NCI-H187 (cell line): ENCODE results near the gene TMEM242.

Source experiments
- DNase-seq, 2 experiments: peaks; one replicate each; lab custom pipeline; 2025; lab: John Stamatoyannopoulos, UW

The TMEM242 gene

GRCh38 chr6:157270308-157270707 lies 53.0 kb downstream of the TMEM242 start:
- no peak for DNase-seq

GRCh38 chr6:157269261-157269794 lies 54.0 kb downstream of the TMEM242 start:
- no peak for DNase-seq

DNA sequence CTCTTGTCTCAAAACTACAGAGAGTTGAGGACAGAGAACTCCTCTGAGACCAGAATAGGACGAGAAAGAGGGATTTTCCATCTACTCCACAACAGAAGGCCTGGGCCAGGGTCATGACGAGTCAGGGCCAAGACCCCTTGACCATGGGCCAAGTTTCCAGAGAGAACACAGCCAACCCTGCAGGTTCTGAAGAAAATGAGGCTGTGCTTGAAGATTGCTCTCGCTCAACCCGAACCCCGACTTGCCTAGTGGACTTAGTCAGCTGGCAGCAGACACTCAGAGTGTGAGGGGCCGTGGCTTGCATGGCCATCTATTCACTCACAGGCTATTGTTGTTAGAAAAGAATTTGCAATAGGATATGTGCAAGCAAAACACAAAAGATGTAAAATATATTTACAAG lies 54.5 kb downstream of the TMEM242 start:
- no peak for DNase-seq

GRCh38 chr6:157268396-157268795 lies 54.9 kb downstream of the TMEM242 start:
- DNase-seq, result no peak

DNA sequence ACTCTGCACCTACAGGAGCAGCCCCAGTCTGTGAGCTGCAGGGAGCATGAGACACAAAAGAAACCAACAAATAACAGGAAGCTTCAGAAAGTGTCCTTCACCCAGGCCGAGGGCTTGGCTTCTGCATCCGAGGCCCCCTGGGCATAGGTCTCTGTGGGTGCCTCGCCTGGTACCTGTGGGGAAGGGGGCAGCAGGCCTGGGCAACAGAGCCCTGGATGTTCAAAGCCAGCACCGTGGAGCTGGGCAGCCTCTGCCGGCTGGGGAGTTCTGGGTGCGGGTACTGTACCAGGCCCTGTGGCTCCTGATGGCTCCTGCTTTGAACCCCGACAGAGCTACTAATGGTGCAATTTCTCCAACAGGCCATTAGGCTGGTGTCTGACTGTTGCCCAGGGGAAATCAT lies 55.7 kb downstream of the TMEM242 start:
- DNase-seq, result no peak

- DNase-seq, result no peak
Observed at GRCh38 chr6:157267109-157267611, 56.2 kb downstream of the TMEM242 start.

GRCh38 chr6:157266274-157267101 lies 56.8 kb downstream of the TMEM242 start:
- DNase-seq, result no peak

DNA sequence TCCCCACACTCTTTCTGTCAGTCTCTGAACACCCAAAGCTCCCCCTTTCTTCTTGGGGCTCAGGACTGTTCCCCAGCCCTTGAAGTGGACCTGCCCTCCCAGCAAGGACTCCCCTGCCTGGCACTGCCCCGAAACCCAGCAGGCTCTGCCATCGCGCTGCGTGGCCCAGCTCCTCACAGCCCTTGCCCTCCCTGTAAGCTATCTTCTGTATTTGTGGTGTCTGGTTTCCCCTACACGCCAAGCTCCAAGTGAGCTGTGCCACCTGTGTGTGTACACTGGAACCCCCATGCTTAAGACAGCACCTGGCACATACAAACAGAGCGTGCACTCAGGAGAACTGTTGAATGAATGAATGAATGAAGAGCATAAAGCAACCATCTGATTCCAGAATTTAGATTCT lies 57.7 kb downstream of the TMEM242 start:
- DNase-seq, result peak in 1 of 2 experiments; percentile 50

GRCh38 chr6:157265186-157265585 lies 58.1 kb downstream of the TMEM242 start:
- no peak for DNase-seq

DNA sequence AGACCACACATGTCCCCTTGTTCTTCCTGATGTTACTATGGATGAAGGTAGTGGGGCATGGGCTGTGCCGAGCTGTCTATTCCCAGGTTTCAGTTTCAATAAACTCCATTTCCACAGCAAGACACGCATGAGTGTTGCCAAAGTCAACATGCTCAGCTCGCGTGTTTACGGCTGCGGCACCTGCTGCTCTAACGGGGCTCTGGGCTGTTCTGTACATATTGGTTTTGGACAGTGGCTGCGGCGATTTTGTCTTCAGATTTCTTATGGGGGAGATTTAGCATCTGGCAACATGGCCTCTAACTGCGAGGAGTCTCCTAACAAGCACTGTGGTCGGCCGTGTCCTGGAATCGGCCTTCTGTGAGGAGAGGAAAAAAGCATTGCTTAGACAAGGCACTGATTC lies 58.6 kb downstream of the TMEM242 start:
- DNase-seq, result no peak

GRCh38 chr6:157263881-157264397 lies 59.4 kb downstream of the TMEM242 start:
- DNase-seq, result no peak

DNA sequence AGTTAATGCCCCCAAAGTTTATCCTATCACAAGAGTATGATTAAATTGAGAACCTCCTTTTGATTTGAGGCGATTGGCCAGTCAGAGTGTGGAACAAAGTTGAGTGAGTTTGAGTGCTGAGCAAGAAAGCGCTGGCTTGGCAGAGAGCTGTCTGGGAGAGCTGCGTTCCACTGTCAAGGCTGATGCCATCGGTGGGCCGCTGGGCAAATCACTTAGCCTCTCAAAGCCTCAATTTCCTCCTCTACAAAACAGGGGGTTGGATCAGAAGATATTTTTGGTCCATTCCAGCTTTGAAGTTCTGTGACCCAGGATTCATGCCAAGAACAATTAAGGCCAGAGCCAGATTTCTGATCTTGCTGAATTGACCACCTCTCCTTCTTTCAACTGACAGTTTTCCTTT lies 60.2 kb downstream of the TMEM242 start:
- DNase-seq, result no peak

GRCh38 chr6:157261606-157262005 lies 61.7 kb downstream of the TMEM242 start:
- DNase-seq, result no peak

DNA sequence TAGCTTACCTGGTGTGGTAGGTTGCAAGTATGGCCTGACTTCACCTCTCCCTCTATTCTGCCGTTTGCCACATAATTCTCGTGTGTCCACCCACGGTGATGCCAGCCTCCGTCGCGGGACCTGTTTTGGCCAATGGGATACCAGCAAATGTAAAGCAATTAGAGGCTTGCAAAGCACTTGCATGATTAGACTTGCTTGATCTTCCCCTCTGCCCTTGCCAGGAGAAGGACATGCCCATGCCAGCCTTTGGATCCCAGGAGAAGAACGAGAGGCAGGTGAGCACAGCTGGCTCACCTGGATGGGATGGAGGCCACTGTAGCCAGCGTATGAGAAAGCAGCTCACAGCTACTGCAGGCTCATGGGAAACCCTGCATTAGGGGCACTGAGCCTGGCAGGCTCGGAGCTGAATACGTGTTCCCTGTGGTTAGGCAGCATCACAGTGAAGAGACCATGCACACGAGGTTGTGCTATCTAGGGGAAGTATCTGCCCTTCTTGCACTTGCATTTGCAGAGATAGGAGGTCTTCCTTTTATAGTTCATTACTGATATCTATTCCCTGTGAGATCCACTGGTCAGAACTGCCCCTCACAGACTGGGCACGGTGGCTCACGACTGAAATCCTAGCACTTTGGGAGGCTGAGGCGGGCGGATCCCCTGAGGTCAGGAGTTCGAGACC lies 62.4 kb downstream of the TMEM242 start:
- no peak for DNase-seq

DNA sequence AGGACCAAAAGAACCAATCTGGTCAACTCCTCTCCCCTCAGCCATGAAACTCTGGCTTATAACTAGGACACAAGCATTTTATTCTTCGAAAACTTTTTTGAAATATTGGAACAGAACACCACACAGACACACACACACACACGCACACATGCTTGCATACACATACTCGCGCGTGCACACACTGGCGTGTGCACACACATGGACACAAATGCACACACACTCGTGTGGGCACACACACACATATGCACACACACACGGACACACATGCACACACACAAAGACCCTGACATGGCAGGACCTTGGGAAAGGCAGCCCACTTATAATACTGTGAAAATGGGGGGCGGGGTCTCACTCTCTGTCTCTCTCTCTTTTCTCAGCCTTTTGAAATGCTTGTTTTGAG lies 63.9 kb downstream of the TMEM242 start:
- DNase-seq, result no peak

DNA sequence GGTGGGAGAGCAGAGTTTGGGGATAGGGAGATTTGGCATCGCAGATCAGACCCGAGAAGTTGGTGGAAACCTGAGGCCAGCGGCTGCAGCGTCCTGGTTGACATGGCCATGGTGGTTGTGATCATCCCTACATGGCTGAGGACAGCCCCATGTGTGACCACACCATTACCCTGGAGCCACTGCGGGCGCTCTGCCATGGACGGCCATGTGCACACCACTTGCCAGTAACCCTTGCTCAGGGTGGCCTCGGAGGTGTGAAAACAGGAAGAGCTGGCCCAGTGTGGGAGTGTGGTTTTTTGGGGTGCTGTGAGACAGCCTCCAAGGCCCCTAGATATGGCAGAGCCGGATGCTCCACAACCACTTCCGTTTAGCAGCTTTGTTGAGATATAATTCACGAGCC lies 64.4 kb downstream of the TMEM242 start:
- no peak for DNase-seq

GRCh38 chr6:157255079-157255478 lies 68.2 kb downstream of the TMEM242 start:
- DNase-seq, result no peak

DNA sequence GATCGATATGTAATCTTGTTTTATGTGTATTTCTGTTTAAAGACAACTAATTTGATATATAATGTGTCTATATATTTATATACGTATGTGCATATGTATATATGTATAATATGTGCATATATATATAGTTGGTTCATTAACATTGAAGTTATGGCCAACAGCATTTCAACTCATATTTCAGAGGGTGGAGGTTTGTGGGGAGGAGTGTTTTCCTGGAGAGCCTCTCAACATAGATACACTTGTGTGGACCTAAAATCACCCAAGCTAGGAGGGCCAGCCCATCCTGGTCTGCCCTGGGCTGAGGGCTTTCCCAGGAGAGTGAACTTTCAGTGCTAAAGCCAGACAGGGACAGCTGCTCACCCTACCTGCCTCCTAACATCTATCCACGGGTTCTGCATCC lies 68.8 kb downstream of the TMEM242 start:
- no peak for DNase-seq

- no peak for DNase-seq
Observed at GRCh38 chr6:157253699-157254098, 69.6 kb downstream of the TMEM242 start.

DNA sequence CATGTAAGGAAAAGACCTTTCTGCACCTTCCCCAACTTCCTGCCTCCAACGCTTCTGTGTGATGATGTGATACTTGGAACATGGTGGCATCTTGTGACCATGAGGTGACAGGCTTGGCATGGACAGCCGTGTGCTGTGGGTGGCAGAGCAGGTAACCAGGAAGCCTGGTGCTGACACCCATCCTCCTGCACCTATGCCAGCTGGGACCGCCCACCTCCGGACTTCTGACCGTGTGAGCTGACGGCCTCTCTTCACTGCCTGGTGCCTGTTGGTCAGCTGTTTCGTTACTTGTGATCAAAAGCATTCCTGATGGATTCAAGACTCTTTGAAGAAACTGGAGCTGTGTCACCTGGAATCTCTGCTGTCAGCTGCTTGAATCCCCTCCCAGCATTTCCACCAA lies 70.3 kb downstream of the TMEM242 start:
- DNase-seq, result no peak

DNA sequence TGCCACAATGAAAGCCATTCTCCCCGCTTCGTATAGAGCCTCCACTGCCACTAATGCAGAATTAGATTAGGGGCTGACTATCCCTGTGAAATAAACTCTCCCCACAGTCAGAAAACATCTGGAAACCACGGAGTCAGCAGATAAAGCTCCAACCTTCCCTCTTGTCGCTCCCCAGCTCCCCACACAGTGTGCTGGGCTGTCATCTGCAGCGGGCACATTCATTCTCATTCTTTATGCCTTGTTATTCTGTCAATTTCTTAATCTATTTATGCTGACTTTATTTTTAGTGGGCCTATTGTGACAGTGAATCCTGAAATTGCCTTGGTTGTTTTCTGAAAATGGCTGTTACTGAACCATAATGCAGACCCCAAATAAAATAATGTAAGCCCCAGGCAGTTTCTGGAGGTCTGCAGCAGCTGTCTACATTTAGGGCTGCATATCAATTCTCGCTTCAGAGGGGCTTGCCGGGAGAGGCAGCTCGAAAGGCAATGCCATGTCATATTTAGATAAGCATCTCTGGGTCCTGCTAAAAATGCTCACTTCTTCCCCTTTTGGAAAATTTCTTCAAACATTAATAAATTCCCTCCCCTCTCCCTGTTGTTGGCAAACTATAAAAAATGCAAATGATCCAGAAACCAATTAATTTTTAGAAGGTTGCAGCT lies 71.6 kb downstream of the TMEM242 start:
- DNase-seq, result no peak

GRCh38 chr6:157249826-157250225 lies 73.5 kb downstream of the TMEM242 start:
- no peak for DNase-seq
